T-helper 2 cell treated with Interferon-gamma antibody and Interleukin-4, amounts not matched to agents 5 μg/mL and 100 μg/mL, for 36 hours (primary cell): ENCODE measurements around the gene PCDHB8.
"Not testable (repeated sequence)": the region's sequence is repeated elsewhere in the genome, so short reads cannot be mapped to it uniquely, and the experiment has no call there.

Source experiments
- DNase-seq: peaks from one replicate; pipeline ENCODE4 v3.0.0; 2021; ENCODE audit warnings: low spot score
- H3K27ac Mint-ChIP-seq: one replicate; pipeline ENCODE4 v1.8.0; 2021; ENCODE audit warnings: mild to moderate bottlenecking, mixed read lengths
- H3K27me3 Mint-ChIP-seq: one replicate; pipeline ENCODE4 v1.8.0; 2021; ENCODE audit warnings: low read depth, mixed read lengths
- H3K36me3 Mint-ChIP-seq: one replicate; pipeline ENCODE4 v1.8.0; 2021; ENCODE audit warnings: low read depth, mixed read lengths
- H3K4me1 Mint-ChIP-seq: one replicate; pipeline ENCODE4 v1.8.0; 2021; ENCODE audit warnings: low read depth, mixed read lengths
- H3K4me3 Mint-ChIP-seq: one replicate; pipeline ENCODE4 v1.8.0; 2022; ENCODE audit warnings: mild to moderate bottlenecking, moderate library complexity, mixed read lengths
- H3K9me3 Mint-ChIP-seq: one replicate; pipeline ENCODE4 v1.8.0; 2021; ENCODE audit warnings: mixed read lengths

Gene PCDHB8

DNA sequence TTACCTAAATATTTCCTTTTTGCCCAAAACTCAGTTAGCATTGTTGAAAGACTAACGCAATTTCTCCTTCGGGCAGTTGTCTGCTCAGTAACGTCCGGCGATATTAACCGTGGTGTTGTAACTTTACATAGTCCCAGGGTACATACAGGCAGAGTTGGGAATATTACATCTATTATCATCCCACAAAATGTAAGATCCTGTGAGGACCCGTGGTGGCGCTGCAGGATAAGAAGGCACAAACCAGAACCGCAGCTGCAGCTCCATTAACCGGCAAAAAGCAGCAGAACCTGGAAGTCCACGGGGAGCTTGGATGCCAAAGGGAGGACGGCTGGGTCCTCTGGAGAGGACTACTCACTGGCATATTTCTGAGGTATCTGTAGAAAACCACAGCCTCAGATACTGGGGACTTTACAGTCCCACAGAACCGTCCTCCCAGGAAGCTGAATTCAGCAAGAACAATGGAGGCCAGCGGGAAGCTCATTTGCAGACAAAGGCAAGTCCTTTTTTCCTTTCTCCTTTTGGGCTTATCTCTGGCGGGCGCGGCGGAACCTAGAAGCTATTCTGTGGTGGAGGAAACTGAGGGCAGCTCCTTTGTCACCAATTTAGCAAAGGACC lies at the start of gene PCDHB8:
TSS of gene PCDHB8 (plus strand) at position 214 of the 615 bp plus-strand sequence. CDS start at position 459, 245 bp downstream.
- H3K9me3 Mint-ChIP-seq = peaks cover 26% of the 10 kb centered on the region
- H3K36me3 Mint-ChIP-seq, H3K4me3 Mint-ChIP-seq, H3K4me1 Mint-ChIP-seq, DNase-seq, H3K27ac Mint-ChIP-seq, H3K27me3 Mint-ChIP-seq: not testable (repeated sequence)

DNA sequence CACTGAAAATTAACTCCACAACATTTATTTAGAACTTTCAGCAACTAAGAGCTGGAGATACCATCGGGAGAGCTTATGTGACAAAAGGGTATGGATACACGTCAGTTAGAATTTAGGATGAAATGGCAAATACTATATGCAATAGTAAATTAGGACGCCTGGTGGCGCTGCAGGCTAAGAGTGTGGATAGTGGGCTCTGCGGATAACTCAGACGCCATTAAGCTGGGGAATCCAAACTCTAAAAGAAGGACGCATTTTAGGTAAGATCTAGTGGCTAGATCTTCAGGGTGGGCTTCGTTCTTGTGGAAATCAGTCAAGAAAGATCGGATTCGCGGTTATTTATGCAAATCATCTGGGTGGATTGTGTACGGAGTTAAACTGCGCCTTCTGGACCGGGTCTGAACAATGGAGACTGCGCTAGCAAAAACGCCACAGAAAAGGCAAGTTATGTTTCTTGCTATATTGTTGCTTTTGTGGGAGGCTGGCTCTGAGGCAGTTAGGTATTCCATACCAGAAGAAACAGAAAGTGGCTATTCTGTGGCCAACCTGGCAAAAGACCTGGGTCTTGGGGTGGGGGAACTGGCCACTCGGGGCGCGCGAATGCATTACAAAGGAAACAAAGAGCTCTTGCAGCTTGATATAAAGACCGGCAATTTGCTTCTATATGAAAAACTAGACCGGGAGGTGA lies 42.4 kb upstream of the PCDHB8 start, which contains the start of gene PCDHB5:
TSS of gene PCDHB5 (plus strand) at position 177 of the 688 bp plus-strand sequence. CDS start at position 406, 229 bp downstream.
- no peaks in the 10 kb centered on the region for H3K27me3 Mint-ChIP-seq
- no peaks in the 10 kb centered on the region for H3K4me1 Mint-ChIP-seq
- peak within 1 kb of the TSS; percentile 20 for H3K4me3 Mint-ChIP-seq
- peaks cover 35% of the 10 kb centered on the region for H3K9me3 Mint-ChIP-seq
- H3K27ac Mint-ChIP-seq = no peak within 1 kb of the TSS
- no peak for DNase-seq
- peaks cover 2% of the 10 kb centered on the region for H3K36me3 Mint-ChIP-seq

DNA sequence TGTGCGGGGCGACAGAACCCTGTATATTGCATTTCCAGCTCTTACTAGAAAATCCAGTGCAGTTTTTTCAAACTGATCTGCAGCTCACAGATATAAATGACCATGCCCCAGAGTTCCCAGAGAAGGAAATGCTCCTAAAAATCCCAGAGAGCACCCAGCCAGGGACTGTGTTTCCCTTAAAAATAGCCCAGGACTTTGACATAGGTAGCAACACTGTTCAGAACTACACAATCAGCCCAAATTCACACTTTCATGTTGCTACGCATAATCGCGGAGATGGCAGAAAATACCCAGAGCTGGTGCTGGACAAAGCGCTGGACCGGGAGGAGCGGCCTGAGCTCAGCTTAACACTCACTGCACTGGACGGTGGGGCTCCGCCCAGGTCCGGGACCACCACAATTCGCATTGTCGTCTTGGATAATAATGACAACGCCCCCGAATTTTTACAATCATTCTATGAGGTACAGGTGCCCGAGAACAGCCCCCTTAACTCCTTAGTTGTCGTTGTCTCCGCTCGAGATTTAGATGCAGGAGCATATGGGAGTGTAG lies 41.8 kb upstream of the PCDHB8 start:
- H3K4me1 Mint-ChIP-seq = no peaks in the 10 kb centered on the region
- H3K36me3 Mint-ChIP-seq = peaks cover 2% of the 10 kb centered on the region
- no peaks in the 10 kb centered on the region for H3K27me3 Mint-ChIP-seq
- H3K27ac Mint-ChIP-seq = no peak overlapping the region
- H3K4me3 Mint-ChIP-seq = peak overlapping the region; percentile 20
- H3K9me3 Mint-ChIP-seq = peaks cover 35% of the 10 kb centered on the region
- DNase-seq = no peak

DNA sequence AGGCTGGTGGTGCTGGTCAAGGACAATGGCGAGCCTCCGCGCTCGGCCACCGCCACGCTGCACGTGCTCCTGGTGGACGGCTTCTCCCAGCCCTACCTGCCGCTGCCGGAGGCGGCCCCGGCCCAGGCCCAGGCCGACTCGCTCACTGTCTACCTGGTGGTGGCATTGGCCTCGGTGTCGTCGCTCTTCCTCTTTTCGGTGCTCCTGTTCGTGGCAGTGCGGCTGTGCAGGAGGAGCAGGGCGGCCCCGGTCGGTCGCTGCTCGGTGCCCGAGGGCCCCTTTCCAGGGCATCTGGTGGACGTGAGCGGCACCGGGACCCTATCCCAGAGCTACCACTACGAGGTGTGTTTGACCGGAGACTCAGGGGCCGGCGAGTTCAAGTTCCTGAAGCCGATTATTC lies 40.2 kb upstream of the PCDHB8 start:
- not testable (repeated sequence) for H3K36me3 Mint-ChIP-seq, H3K27ac Mint-ChIP-seq, DNase-seq, H3K27me3 Mint-ChIP-seq, H3K4me1 Mint-ChIP-seq, H3K4me3 Mint-ChIP-seq
- peaks cover 35% of the 10 kb centered on the region for H3K9me3 Mint-ChIP-seq

DNA sequence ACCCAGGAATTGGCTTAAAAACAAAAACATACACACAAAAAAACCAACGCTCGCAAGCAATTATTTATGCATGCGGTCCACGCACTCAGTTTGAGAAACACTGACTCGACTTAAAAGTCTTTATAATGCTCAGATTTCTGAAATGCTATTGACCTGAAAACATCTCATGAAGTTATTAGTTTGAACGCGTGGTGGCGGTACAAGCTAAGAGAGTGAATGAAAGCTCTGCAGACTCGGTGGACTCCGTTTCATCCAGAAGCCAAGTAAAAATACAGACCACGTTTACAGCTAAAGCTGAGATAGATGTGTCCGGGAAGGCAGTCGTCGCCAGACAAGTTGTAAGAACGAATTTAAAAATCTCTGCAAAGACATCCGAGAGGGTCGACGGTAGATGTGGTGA lies 27.8 kb upstream of the PCDHB8 start, which contains the start of gene PCDHB6:
TSS of gene PCDHB6 (plus strand) at position 246 of the 400 bp plus-strand sequence. CDS start 201 bp downstream, outside the sequence.
- no peaks in the 10 kb centered on the region for H3K4me1 Mint-ChIP-seq
- H3K27ac Mint-ChIP-seq = no peak within 1 kb of the TSS
- peaks cover 3% of the 10 kb centered on the region for H3K36me3 Mint-ChIP-seq
- no peaks in the 10 kb centered on the region for H3K27me3 Mint-ChIP-seq
- no peak within 1 kb of the TSS for H3K4me3 Mint-ChIP-seq
- peaks cover 37% of the 10 kb centered on the region for H3K9me3 Mint-ChIP-seq
- DNase-seq = no peak

DNA sequence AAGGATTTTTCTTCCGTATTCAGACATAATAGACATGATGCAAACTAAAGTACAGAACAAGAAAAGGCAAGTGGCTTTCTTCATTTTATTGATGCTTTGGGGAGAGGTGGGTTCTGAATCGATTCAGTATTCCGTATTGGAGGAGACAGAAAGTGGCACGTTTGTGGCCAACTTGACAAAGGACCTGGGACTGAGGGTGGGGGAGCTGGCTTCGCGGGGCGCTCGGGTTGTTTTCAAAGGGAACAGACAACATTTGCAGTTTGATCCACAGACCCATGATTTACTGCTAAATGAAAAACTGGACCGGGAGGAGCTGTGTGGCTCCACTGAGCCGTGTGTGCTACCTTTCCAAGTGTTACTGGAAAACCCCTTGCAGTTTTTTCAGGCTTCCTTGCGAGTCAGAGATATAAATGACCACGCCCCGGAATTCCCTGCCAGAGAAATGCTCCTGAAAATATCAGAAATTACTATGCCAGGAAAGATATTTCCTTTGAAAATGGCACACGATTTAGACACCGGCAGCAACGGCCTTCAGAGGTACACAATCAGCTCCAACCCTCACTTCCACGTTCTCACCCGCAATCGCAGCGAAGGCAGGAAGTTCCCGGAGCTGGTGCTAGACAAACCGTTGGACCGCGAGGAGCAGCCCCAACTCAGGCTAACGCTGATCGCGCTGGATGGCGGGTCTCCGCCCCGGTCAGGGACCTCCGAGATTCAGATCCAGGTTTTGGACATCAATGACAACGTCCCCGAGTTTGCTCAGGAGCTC lies 27.2 kb upstream of the PCDHB8 start:
- Mint-ChIP-seq H3K9me3 (peaks cover 39% of the 10 kb centered on the region), H3K4me3 (no peak overlapping the region), H3K27ac (no peak overlapping the region), H3K4me1 (no peaks in the 10 kb centered on the region), H3K27me3 (no peaks in the 10 kb centered on the region), H3K36me3 (peaks cover 3% of the 10 kb centered on the region)
- no peak for DNase-seq

DNA sequence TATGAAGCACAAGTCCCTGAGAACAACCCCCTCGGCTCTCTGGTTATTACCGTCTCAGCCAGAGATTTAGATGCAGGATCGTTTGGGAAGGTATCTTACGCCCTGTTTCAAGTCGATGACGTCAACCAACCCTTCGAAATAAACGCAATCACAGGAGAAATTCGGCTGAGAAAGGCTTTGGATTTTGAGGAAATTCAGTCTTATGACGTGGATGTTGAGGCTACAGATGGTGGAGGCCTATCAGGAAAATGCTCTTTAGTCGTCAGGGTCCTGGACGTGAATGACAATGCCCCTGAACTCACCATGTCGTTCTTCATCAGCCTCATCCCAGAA lies 26.6 kb upstream of the PCDHB8 start:
- no peaks in the 10 kb centered on the region for H3K27me3 Mint-ChIP-seq
- H3K27ac Mint-ChIP-seq = no peak overlapping the region
- H3K4me3 Mint-ChIP-seq = no peak overlapping the region
- H3K4me1 Mint-ChIP-seq = no peaks in the 10 kb centered on the region
- peaks cover 42% of the 10 kb centered on the region for H3K9me3 Mint-ChIP-seq
- DNase-seq = no peak
- H3K36me3 Mint-ChIP-seq = peaks cover 3% of the 10 kb centered on the region

DNA sequence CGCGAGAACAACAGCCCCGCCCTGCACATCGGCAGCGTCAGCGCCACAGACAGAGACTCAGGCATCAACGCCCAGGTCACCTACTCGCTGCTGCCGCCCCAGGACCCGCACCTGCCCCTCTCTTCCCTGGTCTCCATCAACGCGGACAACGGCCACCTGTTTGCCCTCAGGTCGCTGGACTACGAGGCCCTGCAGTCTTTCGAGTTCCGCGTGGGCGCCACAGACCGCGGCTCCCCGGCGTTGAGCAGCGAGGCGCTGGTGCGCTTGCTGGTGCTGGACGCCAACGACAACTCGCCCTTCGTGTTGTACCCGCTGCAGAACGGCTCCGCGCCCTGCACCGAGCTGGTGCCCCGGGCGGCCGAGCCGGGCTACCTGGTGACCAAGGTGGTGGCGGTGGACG lies 26.0 kb upstream of the PCDHB8 start:
- H3K36me3 Mint-ChIP-seq, H3K27me3 Mint-ChIP-seq: not testable (repeated sequence)

DNA sequence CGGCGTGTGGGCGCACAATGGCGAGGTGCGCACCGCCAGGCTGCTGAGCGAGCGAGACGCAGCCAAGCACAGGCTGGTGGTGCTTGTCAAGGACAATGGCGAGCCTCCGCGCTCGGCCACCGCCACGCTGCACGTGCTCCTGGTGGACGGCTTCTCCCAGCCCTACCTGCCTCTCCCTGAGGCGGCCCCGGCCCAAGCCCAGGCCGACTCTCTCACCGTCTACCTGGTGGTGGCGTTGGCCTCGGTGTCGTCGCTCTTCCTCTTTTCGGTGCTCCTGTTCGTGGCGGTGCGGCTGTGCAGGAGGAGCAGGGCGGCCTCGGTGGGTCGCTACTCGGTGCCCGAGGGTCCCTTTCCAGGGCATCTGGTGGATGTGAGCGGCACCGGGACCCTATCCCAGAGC lies 25.5 kb upstream of the PCDHB8 start:
- not testable (repeated sequence) for H3K27me3 Mint-ChIP-seq, H3K4me1 Mint-ChIP-seq, H3K4me3 Mint-ChIP-seq, H3K36me3 Mint-ChIP-seq, DNase-seq, H3K27ac Mint-ChIP-seq
- peaks cover 54% of the 10 kb centered on the region for H3K9me3 Mint-ChIP-seq

More for the DNA sequence above, 26.0 kb upstream of the PCDHB8 start:
- DNase-seq, H3K4me3 Mint-ChIP-seq, H3K27ac Mint-ChIP-seq, H3K4me1 Mint-ChIP-seq: not testable (repeated sequence)
- H3K9me3 Mint-ChIP-seq = peaks cover 49% of the 10 kb centered on the region

DNA sequence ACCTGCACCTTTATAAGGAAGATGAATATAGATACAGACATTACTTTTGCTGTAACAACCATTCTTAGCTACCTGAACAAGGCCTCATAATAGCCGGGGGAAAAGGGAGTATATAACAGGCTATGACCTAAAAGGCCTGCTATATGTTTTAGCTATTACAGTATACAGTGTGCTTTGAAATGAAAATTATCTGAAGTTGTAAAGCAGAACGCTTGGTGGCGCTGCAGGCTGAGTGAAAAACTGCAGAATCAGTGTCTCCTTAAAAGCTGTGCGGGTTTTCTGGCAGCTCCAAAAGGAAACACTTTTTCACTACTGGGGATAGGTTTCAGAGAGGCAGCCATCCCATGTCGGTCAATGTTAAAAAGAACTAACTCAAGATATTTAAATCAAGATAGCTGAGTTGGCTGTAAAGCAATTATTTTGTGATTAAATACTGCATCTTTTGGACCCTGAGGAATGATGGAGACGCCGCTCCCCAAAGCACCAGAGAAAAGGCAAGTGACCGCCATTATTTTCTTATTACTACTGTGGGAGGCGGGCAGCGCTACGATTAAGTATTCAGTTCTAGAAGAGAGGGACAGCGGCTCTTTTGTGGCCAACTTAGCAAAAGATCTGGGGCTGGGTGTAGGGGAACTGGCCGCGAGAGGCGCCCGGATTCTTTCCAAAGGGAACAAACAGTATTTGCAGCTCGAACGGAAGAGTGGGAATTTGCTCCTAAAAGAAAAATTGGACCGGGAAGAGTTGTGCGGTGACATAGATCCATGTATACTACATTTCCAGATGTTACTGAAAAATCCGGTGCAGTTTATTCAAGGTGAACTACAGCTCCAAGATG lies 21.8 kb upstream of the PCDHB8 start:
- Mint-ChIP-seq H3K27me3 (no peaks in the 10 kb centered on the region), H3K4me1 (no peaks in the 10 kb centered on the region), H3K4me3 (no peak overlapping the region), H3K27ac (no peak overlapping the region), H3K36me3 (peaks cover 3% of the 10 kb centered on the region), H3K9me3 (peaks cover 42% of the 10 kb centered on the region)
- DNase-seq = no peak

DNA sequence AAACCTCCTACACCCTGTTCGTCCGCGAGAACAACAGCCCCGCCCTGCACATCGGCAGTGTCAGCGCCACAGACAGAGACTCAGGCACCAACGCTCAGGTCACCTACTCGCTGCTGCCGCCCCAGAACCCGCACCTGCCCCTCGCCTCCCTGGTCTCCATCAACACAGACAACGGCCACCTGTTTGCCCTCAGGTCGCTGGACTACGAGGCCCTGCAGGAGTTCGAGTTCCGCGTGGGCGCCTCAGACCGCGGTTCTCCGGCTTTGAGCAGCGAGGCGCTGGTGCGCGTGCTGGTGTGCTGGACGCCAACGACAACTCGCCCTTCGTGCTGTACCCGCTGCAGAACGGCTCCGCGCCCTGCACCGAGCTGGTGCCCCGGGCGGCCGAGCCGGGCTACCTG lies 20.2 kb upstream of the PCDHB8 start:
- not testable (repeated sequence) for H3K4me1 Mint-ChIP-seq, H3K36me3 Mint-ChIP-seq, H3K27ac Mint-ChIP-seq, H3K27me3 Mint-ChIP-seq, H3K4me3 Mint-ChIP-seq, DNase-seq
- H3K9me3 Mint-ChIP-seq = peaks cover 40% of the 10 kb centered on the region

DNA sequence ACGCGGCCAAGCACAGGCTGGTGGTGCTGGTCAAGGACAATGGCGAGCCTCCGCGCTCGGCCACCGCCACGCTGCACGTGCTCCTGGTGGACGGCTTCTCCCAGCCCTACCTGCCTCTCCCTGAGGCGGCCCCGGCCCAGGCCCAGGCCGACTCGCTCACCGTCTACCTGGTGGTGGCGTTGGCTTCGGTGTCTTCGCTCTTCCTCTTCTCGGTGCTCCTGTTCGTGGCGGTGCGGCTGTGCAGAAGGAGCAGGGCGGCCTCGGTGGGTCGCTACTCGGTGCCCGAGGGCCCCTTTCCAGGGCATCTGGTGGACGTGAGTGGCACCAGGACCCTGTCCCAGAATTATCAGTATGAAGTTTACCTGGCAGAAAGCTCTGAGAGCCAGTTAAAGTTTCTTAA lies 19.7 kb upstream of the PCDHB8 start:
- H3K9me3 Mint-ChIP-seq = peaks cover 38% of the 10 kb centered on the region
- not testable (repeated sequence) for H3K4me1 Mint-ChIP-seq, H3K27ac Mint-ChIP-seq, H3K4me3 Mint-ChIP-seq, H3K27me3 Mint-ChIP-seq, H3K36me3 Mint-ChIP-seq, DNase-seq

DNA sequence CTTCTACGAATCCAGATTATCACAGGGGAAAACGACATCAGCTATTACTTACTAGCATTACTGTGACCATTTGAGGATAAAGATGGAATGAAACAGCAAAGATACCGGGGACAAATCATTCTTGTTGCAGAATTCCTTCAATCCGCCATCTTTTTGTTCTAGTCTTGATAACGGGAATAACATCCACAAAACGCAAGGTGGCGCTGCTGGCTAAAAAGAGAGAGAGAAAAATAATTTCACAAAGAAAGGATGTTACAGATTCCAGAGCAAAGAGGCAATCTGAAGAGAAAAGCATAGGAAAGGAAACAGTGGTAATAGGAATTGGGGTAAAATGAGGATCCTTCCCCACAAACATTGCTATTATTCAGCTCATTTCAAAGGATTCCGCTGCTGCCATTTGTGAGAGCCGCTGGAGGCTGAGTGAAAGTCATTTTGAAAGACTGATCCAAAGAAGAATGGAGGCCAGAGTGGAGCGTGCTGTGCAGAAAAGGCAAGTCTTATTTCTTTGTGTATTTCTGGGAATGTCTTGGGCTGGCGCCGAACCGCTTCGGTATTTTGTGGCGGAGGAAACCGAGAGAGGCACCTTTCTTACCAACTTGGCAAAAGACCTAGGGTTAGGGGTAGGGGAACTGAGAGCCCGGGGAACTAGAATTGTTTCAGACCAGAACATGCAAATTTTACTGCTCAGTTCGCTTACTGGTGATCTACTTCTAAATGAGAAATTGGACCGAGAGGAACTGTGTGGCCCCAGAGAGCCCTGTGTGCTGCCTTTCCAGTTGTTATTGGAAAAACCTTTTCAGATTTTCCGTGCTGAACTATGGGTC lies 5.0 kb upstream of the PCDHB8 start, which contains the start of gene PCDHB7:
TSS of gene PCDHB7 (plus strand) at position 264 of the 824 bp plus-strand sequence. CDS start at position 456, 192 bp downstream.
- H3K27ac Mint-ChIP-seq = no peak within 1 kb of the TSS
- no peak for DNase-seq
- no peaks in the 10 kb centered on the region for H3K4me1 Mint-ChIP-seq

More for the DNA sequence above, 5.0 kb upstream of the PCDHB8 start, which contains the start of gene PCDHB7:
- no peak within 1 kb of the TSS for H3K4me3 Mint-ChIP-seq
- H3K27me3 Mint-ChIP-seq = no peaks in the 10 kb centered on the region
- no peaks in the 10 kb centered on the region for H3K36me3 Mint-ChIP-seq
- H3K9me3 Mint-ChIP-seq = peaks cover 14% of the 10 kb centered on the region
